Brain microvascular endothelial cell (primary cell): ENCODE data around the gene PEAR1.
A peak's percentile ranks its signal among the peaks of the same experiment; 100 is the strongest.

ENCODE experiments used
- DNase-seq: peaks from one replicate; pipeline ENCODE4 v3.0.0-alpha.2; 2020
- H3K27ac ChIP-seq: fragments of 250-450 bp; sonication (Bioruptor Pico); 2 replicates; pipeline ENCODE4 v1.5.1; 2020; ENCODE audit warnings: mild to moderate bottlenecking, moderate library complexity
- H3K27me3 ChIP-seq: fragments of 250-450 bp; sonication (Bioruptor Pico); replicated peaks from 2 replicates; pipeline ENCODE4 v1.5.1; 2020; ENCODE audit warnings: mild to moderate bottlenecking
- H3K36me3 ChIP-seq: fragments of 250-450 bp; sonication (Bioruptor Pico); replicated peaks from 2 replicates; pipeline ENCODE4 v1.5.1; 2020; ENCODE audit warnings: mild to moderate bottlenecking
- H3K4me3 ChIP-seq: 2 replicates; pipeline ENCODE4 v1.5.1; 2011; ENCODE audit warnings: low read depth, mild to moderate bottlenecking, control low read depth, low read length, moderate library complexity
- in situ Hi-C: cut with HindIII; loops from 2 replicates; pipeline ENCODE4 v1.10.0; 2017; ENCODE audit warnings: low sequenced_read_pairs, low pct_ligation_motif_present
- TF ChIP-seq, protein P1 (sequence below): IDR thresholded peaks from 2 replicates; pipeline ENCODE4 v1.5.1; 2011; ENCODE audit warnings: low read depth, mild to moderate bottlenecking, moderate library complexity, low read length, control low read depth, inconsistent platforms; ENCODE audit errors: missing control alignments

Gene PEAR1

DNA sequence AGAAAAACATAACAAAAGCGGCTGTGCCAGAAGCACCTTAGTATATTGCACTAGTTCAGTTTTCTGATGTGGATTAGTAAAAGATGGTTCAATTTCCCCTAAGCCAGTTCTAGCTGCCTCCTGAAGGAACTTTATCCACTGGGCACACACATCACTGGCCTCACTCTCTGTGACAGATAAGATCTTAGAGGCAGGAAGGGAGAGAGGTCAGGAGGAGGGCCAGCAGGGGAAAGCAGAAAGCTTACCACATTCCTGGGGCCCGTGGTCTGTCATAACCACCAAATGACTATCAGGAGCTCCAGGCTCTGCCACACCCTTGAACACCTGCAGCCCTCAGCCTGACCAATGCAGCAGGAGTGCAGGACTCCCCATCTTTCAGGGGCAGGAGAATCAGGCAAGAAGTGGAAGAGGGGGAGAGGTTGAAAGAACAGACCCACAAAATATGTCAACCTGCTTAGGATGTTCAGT, 64.8 kb downstream of the PEAR1 start:
- Histone ChIP-seq H3K36me3 (peaks cover 72% of the 10 kb centered on the region), H3K27ac (no peak overlapping the region), H3K4me3 (no peak overlapping the region), H3K27me3 (no peaks in the 10 kb centered on the region)
- TF ChIP-seq, protein P1, sequence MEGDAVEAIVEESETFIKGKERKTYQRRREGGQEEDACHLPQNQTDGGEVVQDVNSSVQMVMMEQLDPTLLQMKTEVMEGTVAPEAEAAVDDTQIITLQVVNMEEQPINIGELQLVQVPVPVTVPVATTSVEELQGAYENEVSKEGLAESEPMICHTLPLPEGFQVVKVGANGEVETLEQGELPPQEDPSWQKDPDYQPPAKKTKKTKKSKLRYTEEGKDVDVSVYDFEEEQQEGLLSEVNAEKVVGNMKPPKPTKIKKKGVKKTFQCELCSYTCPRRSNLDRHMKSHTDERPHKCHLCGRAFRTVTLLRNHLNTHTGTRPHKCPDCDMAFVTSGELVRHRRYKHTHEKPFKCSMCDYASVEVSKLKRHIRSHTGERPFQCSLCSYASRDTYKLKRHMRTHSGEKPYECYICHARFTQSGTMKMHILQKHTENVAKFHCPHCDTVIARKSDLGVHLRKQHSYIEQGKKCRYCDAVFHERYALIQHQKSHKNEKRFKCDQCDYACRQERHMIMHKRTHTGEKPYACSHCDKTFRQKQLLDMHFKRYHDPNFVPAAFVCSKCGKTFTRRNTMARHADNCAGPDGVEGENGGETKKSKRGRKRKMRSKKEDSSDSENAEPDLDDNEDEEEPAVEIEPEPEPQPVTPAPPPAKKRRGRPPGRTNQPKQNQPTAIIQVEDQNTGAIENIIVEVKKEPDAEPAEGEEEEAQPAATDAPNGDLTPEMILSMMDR = no peak
- DNase-seq = no peak
- in situ Hi-C loops = no loop called here

DNA sequence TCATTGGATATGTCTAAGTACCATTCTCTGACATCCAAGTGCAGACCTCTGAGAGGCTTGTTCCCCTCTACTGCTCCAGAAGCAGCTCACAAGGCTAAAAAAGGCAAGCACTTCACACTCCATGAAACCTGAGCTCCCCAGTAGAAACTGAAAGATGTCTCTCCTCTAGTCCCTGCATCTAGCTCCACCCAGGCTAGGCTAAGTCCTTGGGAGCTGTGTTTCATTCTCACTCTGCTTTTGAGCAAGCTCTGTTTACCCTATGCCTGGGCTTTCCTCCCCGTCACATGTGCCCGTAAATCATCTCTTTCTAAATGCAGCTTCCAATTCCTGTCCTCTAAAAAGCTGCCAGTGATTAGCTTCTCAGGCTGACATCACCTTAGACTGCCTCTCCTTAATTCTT, 65.9 kb downstream of the PEAR1 start:
- in situ Hi-C loops = no loop called here
- no peaks in the 10 kb centered on the region for H3K27me3 ChIP-seq
- H3K36me3 ChIP-seq = peaks cover 74% of the 10 kb centered on the region
- TF ChIP-seq, protein P1 = no peak
- H3K4me3 ChIP-seq = no peak overlapping the region
- no peak overlapping the region for H3K27ac ChIP-seq
- DNase-seq = no peak

DNA sequence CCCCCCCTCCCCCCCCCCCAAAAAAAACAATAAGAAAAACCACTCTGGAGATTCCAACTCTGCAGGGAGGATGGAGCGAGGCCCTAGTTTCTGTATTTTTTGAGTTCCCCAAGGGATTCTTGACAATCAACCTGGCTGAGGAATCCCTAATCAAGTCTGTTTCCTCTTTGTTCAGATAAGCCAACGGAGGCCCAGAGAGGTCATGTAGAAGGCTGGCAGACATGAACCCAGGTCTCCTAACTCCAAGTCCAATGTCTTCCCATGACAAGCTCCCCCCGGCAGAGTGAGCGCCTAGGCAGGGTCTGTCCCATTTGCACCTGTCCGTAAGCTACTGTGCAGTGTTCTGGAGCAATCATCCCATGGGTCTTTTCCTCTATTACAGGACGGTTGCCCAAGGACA, 66.4 kb downstream of the PEAR1 start:
- in situ Hi-C loops = no loop called here
- H3K27ac ChIP-seq = no peak overlapping the region
- H3K27me3 ChIP-seq = no peaks in the 10 kb centered on the region
- peaks cover 71% of the 10 kb centered on the region for H3K36me3 ChIP-seq
- TF ChIP-seq, protein P1 = no peak
- no peak for DNase-seq
- H3K4me3 ChIP-seq = no peak overlapping the region

DNA sequence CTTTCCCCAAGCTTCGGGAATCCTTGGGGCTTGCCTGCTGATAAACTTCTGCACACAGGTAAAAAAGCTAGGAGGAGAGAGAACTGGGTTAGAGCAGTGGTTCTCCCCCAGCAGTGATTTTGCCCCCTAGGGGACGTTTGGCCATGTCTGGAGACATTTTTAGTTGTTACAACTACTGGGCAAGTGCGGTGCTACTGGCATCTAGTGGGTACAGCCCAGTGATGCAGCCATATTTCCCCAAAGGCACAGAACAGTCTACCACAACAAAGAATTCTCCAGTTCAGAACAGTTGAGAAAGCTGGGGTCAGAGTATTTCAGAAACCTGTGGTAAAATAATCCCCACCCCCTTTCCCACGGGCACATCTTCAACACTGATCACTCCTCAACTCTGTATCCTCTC, 68.2 kb downstream of the PEAR1 start:
- in situ Hi-C loops = no loop called here
- Histone ChIP-seq H3K36me3 (peaks cover 53% of the 10 kb centered on the region), H3K4me3 (no peak overlapping the region)

DNA sequence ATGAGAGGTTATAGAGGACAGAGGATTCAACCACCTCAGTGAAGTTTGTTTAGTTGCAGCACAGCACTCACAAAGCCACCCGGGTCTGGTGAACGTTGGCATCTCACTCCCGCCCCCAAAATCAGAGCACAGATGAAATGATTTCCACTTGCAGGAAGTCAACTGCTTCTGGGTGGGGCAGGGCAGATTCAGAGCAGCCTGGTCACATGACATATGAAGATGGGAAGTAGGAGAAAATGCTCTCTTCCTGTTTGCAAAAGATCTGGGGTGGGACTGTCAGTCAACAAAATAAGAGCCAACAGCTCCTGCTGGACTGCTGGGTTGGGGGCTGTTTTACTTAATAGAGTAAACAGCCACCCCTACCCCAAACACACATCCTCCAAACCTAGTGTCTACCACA, 70.1 kb downstream of the PEAR1 start:
- no peaks in the 10 kb centered on the region for H3K27me3 ChIP-seq
- H3K36me3 ChIP-seq = peaks cover 36% of the 10 kb centered on the region
- TF ChIP-seq, protein P1 = no peak
- no peak overlapping the region for H3K4me3 ChIP-seq
- in situ Hi-C loops = no loop called here
- no peak for DNase-seq
- no peak overlapping the region for H3K27ac ChIP-seq

More for the DNA sequence above, 68.2 kb downstream of the PEAR1 start:
- Histone ChIP-seq H3K27ac (no peak overlapping the region), H3K27me3 (no peaks in the 10 kb centered on the region)
- no peak for DNase-seq
- TF ChIP-seq, protein P1 = peak; percentile 49

DNA sequence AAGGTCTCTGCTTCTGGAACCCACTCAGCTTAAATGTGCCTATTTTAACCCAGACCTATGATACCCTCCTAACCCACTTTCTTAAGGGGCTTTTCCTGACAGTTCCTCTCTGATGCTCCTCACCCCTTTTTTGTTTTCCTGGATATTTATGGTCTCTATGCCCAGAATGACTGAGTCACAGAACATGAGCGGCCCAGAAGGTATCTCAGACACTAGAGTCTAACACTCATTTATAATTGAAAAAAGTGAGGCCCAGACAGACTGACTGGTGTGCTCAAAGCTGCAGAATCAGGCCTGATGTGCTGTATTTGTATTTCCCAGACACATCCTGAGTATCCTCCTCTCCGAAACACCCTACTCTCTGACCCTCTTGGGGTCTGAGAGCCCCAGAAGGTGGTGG, 70.9 kb downstream of the PEAR1 start:
- Histone ChIP-seq H3K4me3 (no peak overlapping the region), H3K36me3 (peaks cover 34% of the 10 kb centered on the region)

More for the DNA sequence above, 70.9 kb downstream of the PEAR1 start:
- DNase-seq = no peak
- no peaks in the 10 kb centered on the region for H3K27me3 ChIP-seq
- TF ChIP-seq, protein P1 = no peak
- no peak overlapping the region for H3K27ac ChIP-seq
- in situ Hi-C loops = no loop called here
